Measurements from ENCODE around the gene LCN10.

LCN10 gene

GRCh38 chr9:136735812-136736480 lies 6.8 kb downstream of the LCN10 start:
- no peak for DNase-seq

- DNase-seq: no peak
Observed at GRCh38 chr9:136734837-136735496, 7.8 kb downstream of the LCN10 start.

DNA sequence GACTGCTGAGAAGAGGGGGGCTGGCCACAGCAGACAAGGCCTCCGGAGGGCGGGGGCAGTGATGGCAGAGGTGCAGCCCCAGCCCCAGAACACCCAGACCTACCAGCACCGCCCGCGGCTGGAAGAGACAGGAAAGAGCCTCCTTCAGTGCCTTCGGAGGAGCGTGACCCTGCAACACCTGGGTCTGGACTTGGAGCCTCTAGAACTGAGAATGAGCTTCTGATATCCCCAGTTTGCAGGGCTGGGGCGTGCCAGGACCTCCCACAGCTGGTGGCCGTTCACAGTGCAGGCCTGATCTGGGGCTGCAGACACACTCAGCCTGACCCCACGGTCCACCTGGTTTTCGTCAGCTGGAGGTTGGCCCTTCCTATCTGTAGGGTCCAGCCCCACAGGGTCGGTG lies 9.1 kb downstream of the LCN10 start:
- no peak for DNase-seq

GRCh38 chr9:136732444-136733178 lies 10.1 kb downstream of the LCN10 start:
- DNase-seq: no peak

GRCh38 chr9:136729926-136730325 lies 12.8 kb downstream of the LCN10 start:
- no peak for DNase-seq

GRCh38 chr9:136729144-136729543 lies 13.6 kb downstream of the LCN10 start:
- no peak for DNase-seq

DNA sequence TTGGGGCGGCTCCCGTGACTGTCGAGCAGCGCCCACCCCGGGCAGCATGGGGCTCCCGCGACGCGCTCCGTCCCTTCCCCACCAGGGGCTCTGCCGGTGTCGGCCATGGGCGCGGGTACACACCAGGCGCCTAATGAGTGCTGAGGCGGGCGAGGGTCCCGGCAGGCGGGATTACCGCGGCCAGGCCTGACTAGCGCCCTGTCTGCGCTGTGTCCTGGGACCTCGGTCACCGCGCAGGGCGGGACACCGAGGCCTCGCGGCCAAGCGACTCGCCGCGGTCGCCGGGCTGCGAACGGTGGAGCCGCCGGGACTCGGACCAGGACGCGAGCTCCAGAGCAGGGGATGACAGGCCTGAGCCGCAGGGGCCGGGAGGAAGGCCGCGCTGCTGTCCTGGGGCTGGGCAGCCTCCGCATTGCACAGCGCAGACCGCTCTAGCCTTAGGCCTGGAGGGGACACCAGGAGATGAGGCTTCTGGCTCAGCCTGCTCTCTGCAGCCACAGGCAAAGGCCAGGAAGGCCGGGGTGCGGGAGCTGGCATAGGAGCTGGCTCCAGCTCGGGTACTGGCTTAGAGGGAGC lies 14.1 kb downstream of the LCN10 start:
- DNase-seq: peak in 2 of 3 experiments; percentile 62

DNA sequence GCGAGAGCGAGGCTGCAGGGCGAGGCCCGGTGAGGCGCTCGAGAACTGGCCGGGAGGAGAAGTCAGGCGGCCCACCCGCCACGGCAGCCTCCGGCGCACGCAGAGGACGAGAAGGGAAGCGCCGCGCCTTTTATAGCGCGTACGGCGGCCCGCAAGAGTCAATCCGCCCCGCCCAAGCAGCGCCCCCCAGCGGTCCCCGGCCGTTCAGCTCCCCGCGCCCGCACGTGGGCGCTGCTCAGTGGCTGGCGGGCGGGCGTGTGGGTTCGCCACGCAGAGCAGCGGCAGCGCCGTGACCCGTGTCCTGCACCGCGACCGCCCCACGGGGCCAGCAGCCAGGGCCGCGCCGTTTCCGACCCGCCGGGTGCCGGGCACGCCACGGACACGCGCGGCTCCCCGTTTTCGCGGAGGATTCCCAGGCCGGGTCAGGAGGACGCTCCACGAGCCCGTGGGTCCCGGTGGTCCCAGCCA lies 14.6 kb downstream of the LCN10 start:
- peak; percentile 78 to 92 (median 90) for DNase-seq

DNA sequence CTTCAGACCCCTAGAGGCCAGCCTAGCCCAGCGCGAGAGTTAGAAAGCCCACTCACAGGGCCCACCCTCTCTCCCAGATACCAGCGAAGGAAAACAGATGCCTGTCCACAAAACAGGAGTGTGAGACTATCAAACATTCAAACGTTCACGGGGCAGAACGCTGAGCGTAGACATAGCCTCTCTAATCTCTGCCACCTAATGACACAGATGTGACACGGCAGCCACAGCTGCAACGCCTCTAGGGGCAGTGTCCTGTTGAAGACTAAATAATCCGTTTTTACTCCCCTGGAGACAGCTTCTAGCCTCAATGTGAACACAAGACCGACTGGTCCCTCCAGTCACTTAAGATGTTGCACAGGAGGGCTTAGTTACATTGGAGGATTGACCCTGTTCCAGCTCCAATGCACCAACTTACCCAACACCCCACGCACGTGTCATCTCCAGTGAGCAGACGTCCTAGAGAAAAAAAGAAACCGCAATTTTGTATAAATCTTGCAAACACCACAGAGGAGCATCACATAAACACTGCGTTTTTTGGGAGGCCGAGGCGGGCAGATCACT lies 16.0 kb downstream of the LCN10 start:
- peak in 1 of 3 experiments; percentile 25 for DNase-seq

DNA sequence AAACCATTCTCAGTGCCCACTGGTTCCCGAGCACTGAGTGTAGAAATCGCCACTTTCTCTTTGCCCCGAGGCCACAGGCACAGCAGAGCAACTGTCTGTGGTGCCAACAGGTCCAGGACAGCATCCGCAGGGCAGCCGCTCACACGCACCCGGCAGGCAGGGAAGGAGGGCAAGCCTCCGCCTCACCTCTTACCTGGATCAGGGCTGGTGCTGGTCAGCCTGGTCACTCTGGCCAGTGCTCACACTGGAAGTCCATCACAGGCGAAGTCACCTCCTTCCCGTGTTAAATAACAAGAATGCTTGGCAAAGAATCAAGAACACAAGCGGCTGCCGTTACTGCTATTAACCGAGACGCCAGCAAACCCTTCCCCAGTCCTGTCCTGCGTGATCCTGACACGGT lies 16.6 kb downstream of the LCN10 start:
- no peak for DNase-seq

GRCh38 chr9:136725612-136726011 lies 17.1 kb downstream of the LCN10 start:
- no peak for DNase-seq

GRCh38 chr9:136724772-136725171 lies 18.0 kb downstream of the LCN10 start:
- DNase-seq: no peak

DNA sequence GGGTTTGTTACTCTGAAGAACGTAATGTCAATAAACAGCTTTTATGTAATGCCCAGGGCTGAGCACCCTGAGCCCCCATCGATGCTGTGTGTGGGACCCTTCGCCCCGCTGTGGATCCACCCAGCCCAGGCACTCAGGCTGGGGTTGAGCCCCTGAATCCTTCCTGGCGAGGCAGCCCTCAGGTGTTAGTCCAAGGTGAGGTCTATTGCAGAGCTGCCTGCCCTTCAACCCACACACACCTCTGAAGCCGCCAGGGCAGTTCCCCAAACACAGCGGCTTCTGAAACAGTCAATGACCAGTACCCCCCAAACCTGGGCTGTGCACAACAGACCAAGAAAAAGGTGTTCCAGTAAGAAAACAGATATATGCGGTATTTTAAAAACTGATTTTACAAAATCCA lies 18.8 kb downstream of the LCN10 start:
- DNase-seq: no peak

- DNase-seq: no peak
Observed at GRCh38 chr9:136723362-136723976, 19.3 kb downstream of the LCN10 start.

DNA sequence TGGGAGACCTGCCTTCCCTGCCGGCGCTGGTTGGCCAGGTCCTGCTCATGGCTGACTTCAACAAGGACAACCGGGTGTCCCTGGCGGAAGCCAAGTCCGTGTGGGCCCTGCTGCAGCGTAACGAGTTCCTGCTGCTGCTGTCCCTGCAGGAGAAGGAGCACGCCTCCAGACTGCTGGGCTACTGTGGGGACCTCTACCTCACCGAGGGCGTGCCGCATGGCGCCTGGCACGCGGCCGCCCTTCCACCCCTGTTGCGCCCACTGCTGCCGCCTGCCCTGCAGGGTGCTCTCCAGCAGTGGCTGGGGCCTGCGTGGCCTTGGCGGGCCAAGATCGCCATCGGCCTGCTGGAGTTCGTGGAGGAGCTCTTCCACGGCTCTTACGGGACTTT lies 19.8 kb downstream of the LCN10 start:
- no peak for DNase-seq

- DNase-seq: no peak
Observed at GRCh38 chr9:136722093-136722968, 20.4 kb downstream of the LCN10 start.

GRCh38 chr9:136721339-136722092 lies 21.2 kb downstream of the LCN10 start:
- no peak for DNase-seq

DNA sequence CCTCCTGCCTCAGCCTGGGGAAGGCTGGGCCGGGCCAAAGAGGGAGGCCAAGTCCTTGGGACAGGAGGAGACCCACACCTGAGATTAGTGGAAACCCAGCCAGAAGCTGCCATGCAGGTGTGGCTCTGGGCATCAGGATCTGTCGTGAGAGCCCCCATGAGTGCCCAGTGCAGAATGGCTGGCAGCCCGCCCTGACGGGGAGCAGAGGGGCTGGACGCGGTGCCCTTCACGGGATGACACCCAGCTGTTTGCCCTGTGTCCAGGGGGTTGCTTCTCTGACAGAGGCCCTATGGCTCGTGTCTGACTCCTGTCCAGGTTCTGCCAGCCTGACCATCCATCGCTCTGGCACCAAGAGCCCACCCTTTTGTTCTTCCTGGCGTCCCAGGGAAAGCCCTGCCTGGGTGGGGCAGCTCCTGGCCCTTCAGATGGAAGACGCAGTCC lies 21.8 kb downstream of the LCN10 start:
- no peak for DNase-seq

DNA sequence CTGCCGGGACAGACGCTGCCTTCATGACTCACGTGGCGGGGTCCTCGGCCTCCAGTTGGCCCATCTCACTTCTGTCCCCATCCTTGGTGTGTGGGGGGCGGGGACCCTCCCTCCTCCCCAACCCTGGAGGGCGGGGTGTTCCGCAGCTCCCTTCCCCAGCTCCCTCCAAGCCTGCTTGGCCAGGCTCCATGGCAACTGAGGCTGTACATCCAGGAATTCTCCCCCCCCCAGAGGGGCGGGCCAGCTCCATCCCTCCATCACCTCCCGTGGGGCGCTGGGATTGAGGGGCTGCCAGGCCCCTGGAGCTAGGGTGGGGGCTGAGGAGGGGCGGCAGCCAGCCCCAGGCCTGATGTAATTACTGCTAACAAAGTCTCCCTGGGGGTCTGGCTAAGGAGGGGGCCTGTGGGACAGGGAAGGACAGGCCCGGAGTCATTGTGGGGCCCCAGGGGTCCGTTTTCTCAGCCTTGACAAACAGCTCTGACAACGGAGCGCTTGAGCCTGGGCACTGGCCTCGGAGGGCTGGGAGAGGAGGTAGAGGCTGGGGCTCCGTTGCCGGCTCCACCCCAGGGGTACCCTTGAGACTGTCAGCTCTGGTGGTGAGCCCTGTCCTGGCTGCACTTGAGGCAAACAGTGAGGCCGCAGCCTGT lies 22.4 kb downstream of the LCN10 start:
- DNase-seq: peak in 2 of 3 experiments; percentile 69 to 74

- no peak for DNase-seq
Observed at GRCh38 chr9:136719195-136719880, 23.4 kb downstream of the LCN10 start.
